HL-60/S4 treated with phorbol 12-myristate 13-acetate at 8.2 ng/mL for 4 days and 3 days (cell line): ENCODE data around the gene OST4.

Experiments used
- in situ Hi-C: fragments of 300-500 bp; cut with MboI; formaldehyde crosslinking; loops from 2 replicates; pipeline ENCODE4 v1.15.0; 2022; ENCODE audit warnings: low sequenced_read_pairs

The OST4 gene

DNA sequence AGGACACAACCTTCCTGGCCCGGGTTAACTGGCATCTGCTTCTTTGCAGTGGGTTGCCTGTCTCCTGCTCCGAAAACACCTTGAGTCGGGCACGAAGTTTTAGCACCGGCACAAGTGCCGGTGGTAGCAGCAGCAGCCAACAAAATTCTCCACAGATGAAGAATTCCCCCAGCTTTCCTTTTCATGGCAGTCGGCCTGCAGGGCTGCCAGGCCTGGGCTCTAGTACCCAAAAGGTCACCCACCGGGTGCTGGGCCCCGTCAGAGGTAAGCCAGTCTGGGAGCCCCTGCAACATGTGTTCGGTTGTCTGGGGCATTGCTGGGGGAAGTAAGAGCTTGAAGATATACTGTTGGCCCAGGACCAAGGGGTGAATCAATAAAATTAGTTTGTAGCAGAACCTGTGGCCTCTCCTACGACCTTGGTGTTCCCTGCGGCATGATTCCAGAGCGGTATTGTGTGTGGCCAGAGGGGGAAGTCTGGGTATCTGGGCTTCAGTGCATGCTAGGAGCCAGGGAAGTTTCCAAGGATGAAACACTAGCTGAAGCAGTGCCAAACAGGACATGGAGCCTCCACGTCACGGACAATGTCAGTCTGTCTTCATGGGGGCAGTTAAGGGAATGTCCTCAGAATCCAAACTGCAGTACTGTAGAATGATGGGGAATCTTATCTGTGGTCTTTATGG, 12.2 kb downstream of the OST4 start:
- in situ Hi-C loops: no loop called here

- in situ Hi-C loops: no loop called here
Measured at GRCh38 chr2:27058210-27058609, 13.2 kb downstream of the OST4 start.

- in situ Hi-C loops: no loop called here
Measured at GRCh38 chr2:27057184-27057583, 14.3 kb downstream of the OST4 start.

DNA sequence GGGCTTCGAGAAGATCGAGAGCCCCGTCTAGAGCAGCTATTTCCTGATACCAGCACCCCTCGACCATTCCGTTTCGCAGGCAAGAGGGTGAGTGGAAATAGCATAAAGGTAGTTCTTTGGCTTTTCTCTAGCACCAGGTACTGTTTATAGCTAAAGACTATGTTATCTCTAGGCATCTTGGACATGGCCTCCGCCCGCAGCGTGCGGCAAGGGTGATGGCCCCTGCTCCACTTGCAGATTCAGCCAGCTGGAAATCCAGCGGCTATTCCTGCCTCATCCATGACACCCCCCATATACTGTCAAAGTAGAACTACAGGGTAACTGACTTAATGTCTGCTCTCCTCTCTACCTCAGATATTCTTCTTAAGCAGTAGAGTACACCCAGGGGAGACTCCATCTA, 16.7 kb downstream of the OST4 start:
- in situ Hi-C loops: no loop called here

- in situ Hi-C loops: no loop called here
Measured at GRCh38 chr2:27053776-27054175, 17.7 kb downstream of the OST4 start.

DNA sequence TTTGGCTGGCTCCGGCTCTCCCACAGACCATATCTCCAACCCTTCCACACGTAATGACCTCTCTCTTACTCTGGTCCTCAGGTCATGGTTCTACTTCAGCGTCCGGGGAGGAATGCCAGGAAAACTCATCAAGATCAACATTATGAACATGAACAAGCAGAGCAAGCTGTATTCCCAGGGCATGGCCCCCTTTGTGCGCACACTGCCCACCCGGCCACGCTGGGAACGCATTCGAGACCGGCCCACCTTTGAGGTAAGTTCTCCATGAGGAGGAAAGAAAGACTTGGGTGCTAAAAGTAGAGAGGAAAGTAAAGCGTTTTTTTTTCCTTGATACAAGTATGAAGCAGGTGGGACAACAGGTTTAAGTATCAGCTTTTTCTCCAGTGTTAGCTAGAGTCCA, 18.1 kb downstream of the OST4 start:
- in situ Hi-C loops: no loop called here

DNA sequence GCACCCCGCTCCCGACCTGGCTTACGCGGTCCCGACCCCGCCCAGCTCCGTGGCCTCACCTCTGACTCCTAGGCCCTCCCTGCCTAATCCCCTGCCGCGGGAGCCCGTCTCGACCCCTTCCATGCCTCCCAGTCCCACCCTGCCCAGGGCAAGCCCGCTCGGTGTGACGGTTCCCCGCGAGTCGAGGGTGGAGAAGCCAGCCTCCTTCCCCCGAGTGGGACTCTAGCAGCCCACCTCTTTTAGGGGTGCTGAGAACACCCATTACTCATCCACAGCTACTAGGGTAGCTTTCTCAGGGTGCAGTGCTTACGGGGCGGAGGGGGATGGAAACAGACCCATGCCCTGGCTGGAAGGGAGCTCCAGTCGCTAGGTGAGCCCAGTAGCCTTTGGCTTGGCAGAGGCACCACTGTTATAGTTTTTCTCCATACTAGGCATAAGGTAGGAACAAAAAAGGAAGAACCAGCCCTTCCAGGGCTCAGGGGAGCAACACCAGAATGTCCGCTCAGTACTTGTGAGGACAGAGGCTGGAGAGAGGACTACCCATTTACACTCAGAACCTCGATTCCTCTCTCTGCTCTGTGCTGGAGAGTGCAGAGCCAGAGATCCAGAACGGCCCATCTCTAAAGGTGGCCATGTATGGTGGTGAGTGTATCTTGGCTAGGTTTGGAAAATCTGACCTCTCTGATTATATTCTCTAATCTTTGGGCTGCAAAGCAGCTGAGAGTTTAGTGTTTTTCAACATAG, 19.4 kb downstream of the OST4 start:
- in situ Hi-C loops: no loop called here

DNA sequence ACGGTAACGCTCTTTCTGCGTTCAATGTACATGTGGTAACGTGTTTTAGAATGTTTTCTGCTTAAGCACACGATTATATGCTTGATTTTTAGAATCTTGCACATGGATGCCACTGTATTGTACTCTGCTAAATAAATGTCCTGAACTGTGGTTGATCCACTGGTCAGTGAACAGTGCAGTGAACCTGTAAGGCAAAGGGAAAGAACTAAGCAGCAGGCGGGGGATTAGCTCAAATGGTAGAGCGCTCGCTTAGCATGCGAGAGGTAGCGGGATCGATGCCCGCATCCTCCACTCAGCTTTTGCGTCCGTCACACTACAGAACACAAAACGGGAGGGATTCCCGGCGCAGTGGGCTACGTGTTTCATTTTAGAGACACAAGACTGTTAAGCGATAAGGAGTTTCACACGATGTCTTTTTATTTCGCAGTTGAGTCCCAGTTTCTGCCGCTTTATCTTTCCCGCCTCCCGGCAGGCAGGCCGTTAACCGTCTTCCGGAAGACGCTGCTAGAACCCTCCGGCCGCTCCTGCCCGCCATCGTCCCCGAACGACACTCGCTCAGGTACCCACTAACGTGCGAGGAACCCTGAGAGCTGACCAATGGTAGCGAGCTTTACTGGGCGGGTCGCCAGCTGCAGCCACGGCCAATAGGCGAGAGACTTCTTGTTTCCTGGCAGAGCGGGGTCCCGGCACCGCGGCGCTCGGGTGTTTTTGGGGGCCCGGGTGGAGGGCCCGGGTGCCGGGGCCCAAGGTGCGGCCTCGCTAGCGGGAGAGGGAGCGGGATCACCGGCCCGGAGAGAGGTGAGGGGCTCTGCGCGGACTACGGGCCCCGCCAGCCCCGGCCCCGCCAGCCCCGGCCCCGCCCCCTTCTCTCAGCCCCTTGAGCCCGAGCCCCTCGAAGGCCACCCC, 20.2 kb downstream of the OST4 start, which contains the start of gene AGBL5:
Gene AGBL5 (plus strand): TSS at position 673 of the 906 bp plus-strand sequence. CDS start 1,291 bp downstream, outside the sequence.
- in situ Hi-C loops: no loop called here

- in situ Hi-C loops: no loop called here
Measured at GRCh38 chr2:27050281-27050995, 21.0 kb downstream of the OST4 start.

DNA sequence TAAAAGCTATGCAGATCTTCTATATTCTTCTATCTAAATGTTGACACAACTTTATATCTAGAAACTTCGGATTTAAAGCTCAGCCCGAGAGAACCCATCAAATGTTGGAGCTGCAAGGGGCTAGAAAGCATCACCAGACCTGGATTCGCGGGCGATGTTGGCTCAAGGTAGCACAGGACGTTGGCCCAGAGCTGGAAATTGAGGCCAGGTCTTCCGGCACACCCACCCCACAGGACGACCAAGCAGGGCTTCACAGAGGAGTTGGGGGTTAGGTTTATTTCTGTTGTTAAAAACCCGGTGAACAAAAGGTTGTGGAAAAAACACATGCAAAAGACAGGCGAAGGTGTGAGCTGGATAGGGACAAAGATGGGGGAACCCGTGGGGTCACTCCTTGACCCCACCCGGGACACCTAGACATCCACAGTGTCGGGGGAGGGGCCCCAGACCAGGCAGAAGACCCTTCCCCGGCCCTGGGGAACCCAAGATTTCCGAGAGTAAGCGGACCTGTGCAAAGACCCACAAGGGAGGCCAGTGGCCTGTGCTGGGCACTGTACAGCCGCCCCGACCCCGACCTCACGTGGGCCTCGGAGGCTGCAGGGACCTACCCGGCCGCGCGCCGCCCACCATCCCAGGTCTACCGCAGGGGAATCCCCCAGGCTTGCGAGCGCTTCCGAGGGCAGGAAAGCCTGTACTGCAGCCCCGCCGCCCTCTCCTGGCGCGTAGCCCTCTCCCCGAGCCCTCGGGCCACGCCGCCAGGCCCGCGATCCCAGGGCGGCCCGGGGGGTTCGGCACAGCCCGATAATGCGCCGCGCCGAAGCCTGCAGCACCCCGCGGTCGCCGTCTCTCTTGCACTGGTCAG, 21.8 kb downstream of the OST4 start:
- in situ Hi-C loops: no loop called here

- in situ Hi-C loops: no loop called here
Measured at GRCh38 chr2:27042985-27043634, 28.3 kb downstream of the OST4 start.

DNA sequence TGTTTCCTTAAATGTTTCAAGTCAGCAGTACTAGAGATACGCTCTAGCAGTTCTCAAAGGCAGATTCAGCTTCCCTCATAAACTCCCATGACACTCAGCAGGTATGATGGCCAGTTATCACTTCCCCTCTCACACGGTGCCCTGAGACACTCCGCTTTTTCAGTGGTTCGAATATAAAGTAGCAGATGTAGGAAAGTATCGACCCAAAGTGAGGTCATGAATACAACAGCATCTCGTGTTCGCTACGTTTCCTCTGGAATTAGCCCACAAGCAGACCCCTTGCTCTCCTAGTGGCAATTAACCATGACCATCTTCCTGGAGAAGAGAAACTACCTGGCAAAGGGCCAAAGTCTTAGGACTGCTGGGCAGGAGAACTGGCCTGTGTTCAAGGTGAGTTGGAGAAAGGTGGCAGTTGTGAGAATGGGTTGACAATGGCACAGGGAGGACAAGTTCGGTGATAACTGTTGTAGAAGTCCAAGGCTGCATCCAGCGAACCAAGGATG, 29.2 kb downstream of the OST4 start:
- in situ Hi-C loops: no loop called here

GRCh38 chr2:27041752-27042151, 29.7 kb downstream of the OST4 start:
- in situ Hi-C loops: no loop called here

DNA sequence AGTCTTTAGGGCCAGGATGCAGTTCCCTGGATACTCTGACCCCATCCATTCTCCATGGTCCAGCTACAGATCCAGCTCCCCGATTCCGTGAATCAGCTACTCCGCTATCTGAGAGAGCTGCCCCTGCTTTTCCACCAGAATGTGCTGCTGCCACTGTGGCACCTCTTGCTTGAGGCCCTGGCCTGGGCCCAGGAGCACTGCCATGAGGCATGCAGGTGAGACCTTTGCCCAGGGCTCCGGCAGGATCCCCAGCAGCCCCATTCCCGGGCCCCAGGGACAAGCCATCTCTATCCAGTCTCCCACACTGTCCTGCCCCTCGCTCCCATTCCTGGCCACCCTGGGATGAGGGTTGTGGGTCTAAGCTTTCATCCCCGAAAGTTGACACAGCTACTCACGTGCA, 31.2 kb downstream of the OST4 start:
- in situ Hi-C loops: no loop called here

DNA sequence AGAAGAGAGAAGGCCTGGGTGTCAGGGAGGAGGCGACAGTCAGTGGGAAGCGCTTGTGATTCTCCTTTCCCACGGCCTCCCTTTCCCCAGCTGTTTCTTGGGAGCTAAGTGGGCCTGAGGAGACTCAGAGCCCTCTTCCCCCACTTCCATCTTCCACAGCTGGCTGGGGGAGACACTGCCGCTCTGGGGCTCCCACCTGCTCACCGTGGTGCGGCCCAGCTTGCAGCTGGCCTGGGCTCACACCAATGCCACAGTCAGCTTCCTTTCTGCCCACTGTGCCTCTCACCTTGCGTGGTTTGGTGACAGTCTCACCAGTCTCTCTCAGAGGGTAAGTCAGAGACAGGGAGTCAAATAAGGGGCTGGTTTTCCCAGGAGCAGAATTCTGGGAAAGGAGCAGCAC, 31.6 kb downstream of the OST4 start:
- in situ Hi-C loops: no loop called here

GRCh38 chr2:27039426-27039825, 32.0 kb downstream of the OST4 start:
- in situ Hi-C loops: no loop called here

- in situ Hi-C loops: no loop called here
Measured at GRCh38 chr2:27038631-27039339, 32.7 kb downstream of the OST4 start.

DNA sequence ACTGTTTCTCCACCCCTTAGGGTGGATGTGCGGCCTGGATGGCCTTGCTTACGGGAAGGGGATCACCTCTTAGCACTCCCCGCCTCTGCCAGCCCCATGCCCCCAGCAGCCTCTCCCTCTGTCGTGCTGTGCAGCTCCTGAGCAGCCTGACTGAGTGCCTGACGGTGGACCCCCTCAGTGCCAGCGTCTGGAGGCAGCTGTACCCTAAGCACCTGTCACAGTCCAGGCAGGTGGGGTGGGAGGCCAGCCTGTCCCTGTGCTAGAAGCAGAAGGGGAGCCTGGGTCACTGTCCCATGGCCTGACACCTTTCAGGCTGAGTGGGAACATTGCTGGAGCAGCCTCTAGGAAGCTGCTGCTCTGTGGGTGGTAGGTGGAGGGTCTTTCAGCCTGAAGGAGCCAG, 33.4 kb downstream of the OST4 start:
- in situ Hi-C loops: no loop called here
